ENCODE measurements around the gene ADRA1B.
"Not testable (repeated sequence)": the region's sequence is repeated elsewhere in the genome, so short reads cannot be mapped to it uniquely, and the experiment has no call there.

ADRA1B gene

DNA sequence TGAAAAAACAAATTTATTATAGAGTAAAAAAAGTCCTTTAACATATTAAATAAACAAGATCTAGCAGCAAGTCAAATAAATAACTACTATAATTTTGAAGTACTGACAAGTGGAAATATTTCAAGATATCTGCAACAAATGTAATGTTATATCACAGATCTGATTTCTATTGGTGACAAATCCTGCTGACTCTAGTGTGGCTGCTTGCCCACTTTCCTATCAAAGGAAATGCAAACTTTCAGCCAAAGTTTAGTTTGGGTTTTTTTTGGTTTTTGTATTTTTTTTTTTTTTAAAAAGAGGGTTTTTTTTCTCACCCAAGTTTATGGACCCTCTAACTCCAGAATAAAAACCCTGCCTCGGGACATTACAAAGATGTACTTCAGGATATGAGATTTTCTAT lies 12.9 kb downstream of the ADRA1B start:
- DNase-seq (ENCODE audit: low read depth), result no peak

DNA sequence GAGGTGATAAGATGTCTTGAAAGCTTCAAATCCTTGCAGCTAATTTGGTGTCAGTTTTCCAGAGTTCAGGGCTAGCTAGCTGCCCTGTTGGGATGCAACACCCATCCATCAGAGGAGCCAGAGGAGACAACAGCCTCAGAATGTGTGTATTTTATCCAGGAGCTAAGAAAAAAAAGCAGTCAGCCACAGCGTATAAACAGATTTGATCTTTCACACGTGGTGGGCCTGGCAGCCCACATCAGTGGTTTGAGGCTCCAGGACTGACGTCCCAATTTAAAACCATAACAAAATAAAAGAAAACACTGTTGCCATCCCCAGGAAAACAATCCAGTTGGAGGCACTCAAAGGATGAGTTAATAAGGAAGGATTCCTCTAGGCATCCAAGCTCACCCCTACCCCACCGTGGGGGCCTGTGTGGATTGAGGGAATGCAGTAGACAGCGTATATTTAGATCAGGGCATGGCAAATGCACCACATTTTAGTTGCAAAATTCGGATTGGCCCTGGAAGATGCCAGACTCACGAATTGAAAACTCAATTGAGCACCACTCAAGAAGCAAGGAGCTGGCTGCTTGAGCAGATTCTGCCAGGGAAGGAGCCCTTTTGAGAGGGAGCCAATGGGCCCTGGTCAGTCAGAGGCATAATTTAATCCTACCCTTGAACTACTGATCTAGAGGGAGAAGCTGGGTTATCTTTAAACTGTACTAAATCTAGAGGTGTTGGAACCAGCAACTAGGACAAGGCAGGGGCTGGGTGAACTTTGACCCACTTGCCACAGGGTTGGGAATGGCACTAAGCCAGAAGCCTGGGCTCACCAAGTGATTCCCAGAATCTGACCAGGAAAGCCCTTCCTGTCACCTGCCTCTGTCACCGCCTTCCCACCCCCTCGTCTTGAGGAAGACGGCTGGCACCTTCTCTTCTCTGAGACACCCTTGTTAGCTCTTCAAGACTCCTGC lies 17.5 kb downstream of the ADRA1B start:
- DNase-seq (ENCODE audit: low read depth), result no peak

DNA sequence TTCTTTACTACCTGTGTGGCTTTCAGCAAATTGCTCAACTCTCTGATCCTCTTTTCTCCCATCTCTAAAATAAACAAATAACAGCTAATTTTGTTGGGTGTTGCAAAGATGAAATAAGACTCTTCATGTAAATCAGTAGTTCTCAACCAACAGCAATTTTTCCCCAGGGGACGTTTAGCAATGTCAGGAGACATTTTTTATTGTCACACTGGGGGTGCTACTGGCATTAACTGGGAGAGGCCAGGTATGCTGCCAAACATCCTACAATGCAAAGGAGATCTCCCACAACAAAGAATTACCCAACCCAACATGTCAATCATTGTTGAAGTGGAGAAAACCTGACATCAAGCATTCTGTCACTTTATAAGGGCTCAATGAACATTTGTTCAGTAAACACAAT lies 19.7 kb downstream of the ADRA1B start:
- no peak for DNase-seq (ENCODE audit: low read depth)

DNA sequence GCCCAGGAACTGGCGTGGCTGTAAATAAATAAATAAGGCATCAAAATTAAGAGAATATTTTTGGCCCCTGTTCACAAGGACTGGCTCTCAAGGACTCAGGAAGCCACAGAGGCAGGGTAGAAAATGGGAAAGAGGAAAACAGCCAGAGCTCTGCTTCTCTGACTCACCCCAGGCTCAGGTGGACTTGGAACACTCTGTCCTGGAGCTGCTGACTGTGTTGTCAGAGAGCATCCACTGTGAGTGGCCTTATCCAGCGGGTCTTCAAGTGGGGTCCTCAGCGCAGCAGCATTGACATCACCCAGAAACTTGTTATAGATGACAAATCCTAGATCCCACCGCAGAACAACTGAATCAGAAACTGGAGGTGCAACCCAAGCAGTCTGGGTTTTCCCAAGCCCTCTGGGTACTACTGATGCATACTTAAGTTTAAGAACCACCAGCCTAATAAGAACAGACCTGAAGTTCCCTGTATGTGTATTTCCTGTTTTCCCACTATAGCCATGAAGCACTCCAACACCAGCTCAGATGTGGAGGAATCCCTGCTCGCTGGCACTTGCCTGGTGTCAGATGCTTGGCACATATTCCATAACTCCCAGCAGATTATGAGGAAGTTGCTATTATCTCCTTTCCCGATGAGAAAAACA lies 20.5 kb downstream of the ADRA1B start:
- DNase-seq (ENCODE audit: low read depth), result no peak

- no peak for DNase-seq (ENCODE audit: low read depth)
These were observed 21.3 kb downstream of the ADRA1B start for GRCh38 chr5:159937580-159937979.

DNA sequence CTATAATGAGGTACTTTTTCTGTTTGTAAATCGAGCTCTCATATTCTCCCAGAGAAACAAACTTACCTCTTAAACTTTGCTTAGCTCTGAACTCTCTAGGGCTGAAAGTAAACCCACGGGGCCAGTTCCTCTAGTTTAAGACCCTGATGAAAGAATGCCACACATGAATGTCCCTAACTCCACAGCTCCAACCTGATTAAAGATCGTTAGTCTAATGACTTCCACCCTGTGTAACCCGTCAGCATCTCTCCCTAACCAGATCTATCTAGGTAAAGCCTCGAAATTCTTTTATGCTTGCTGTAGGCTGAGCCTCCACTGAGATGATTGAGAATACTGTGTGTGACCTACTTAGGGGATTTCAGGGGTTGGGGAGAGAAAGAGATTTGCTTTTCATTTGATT lies 27.0 kb downstream of the ADRA1B start:
- DNase-seq (ENCODE audit: low read depth), result no peak

DNA sequence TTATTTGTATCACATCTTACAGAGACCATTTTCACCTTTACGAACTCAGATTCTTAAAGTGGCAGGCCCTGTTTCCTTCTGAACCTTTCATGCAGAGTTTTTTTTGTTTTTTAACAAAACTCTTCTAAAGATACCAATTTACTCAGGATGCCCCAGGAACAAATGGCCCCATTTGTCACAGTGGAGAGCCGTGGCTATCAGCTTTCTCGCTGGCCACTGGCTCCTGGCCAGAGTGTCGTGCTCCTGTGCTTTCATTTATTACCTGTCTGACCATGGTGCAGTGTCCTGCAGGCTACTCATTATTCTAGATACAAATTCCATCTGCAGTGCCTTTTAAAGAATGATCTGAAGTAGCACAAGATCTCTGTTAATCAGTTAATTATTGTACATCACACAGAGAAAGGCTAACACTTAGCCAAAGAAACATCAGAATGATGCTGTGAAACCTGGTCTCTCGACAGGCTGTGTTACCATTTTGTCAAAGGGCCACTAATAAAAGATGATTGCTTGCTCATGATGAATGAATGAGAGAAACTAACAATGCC lies 27.8 kb downstream of the ADRA1B start:
- DNase-seq (ENCODE audit: low read depth), result no peak

DNA sequence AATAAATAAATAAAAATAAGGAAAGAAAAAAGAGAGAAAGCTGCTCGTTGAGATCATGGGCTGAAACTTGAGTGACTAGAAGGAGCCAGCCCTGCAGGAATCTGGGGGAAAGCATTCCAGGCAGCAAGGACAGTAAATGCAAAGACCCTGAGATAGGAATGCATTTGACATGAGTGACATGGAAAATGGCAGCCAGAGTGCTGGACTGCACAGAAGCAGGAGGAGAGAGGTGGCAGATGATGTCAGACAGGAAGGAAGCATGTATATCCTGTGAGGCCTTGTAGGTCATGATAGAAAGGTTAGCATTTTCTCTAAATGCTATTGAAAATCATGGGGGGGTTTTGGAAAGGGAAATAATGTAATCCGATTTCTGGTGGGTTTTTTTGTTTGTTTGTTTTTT lies 29.1 kb downstream of the ADRA1B start:
- DNase-seq (ENCODE audit: low read depth), result no peak

GRCh38 chr5:159947708-159948358 lies 31.6 kb downstream of the ADRA1B start:
- no peak for DNase-seq (ENCODE audit: low read depth)

- DNase-seq (ENCODE audit: low read depth), result no peak
These were observed 35.1 kb downstream of the ADRA1B start for GRCh38 chr5:159951387-159951786.

GRCh38 chr5:159951834-159952233 lies 35.6 kb downstream of the ADRA1B start:
- DNase-seq (ENCODE audit: low read depth), result no peak

DNA sequence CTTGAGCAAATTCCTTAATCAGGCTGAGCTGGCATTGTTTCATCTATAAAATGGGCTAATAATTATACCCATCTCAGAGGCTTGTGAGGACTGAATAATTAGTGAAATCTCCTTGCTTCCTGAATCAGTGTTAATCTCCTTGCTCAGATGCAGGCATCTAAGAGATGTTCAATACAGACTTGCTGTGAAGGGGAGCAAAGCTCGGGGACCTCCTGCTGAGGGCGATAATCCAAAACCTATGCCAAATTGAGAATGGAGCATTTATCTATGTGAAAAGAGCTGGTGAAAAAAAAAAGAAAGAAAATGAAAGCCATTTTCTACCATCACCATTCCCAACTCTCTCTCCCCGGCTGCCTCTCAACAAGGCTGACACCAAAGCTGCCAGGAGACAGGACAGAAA lies 37.3 kb downstream of the ADRA1B start:
- DNase-seq (ENCODE audit: low read depth), result no peak

DNA sequence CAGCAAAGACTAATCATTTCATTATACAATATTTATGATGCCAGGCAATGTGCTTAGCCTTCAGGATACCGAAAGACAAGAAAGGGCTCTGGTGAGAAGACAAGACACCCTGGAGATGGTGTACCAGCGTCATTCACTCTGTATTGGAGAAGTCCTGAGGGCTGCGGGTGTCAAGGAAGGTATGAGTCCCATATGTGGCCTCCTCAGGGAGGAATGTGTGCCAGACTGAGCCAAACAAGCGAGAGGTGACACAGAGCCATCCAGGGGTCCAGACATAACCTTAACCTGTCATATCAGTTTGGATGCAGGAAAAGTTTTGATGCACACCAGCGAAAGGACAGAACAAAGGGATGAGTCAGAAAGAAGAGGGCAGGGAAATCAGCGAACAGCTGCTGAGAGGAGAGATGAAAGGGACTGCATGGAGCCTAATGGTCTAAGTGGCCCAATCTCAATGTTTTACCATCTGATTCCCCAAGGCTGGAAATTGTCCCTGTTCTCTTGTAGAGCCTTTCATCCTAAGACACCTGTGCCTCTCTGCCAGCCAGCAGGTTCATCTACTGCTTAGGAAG lies 38.9 kb downstream of the ADRA1B start:
- no peak for DNase-seq (ENCODE audit: low read depth)

DNA sequence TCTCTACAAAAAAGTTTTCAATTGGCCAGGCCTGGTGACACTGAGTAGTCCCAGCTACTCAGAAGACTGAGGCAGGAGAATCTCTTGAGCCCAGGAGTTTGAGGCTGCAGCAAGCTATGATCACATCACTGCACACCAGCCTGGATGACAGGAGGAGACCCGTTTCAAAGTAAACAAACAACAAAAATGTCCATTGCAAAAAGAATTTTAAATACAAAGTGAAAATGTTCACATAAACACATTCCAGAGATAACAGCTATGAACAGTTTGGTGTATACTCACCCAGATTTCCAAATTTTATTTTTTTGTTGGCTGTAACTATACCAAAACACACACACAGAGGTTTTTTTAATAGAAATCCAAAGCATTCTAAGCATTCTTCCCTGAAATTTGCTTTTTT lies 39.8 kb downstream of the ADRA1B start:
- no peak for DNase-seq (ENCODE audit: low read depth)

DNA sequence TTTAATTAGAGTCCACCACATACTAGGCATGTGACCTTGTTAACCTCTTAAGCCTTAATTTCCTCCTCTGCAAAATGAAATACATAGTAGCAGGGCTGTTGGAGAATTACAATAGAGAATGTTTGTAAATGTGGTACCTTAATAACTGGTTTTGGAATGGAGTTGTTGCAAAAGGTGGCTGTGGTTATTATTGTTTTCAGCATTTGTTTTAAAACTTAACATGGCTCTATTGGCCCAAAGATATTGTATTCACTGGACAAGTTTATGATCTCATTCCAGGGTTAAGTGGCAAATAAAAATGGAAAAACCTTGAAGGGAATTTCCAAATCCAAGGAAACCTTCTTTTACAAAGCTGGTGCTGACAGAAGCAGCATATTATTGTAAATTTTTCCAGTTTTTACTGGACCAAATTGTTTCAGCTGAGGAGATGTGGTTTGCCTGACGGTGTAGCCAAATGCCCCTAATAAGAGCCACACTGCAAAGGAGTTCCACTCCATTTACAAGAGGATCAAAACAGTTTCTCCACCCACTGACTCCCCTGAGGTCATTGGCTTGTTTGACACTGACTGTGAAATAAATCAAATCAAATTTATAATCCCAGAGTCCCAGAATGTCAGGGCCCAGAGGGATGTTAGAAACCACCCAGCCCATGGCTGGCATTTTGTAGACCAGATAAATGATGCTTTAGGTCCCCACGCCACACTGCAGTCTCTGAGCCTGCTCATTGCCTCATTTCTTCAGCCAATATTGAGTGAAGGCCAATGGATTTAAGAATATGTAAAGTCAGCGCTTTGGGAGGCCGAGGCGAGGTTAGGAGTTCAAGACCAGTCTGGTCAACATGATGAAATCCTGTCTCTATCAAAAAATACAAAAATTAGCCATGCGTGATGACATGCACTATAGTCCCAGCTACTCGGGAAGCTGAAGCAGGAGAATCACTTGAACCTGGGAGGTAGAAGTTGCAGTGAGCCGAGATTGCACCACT lies 45.2 kb downstream of the ADRA1B start:
- DNase-seq (ENCODE audit: low read depth), result no peak

DNA sequence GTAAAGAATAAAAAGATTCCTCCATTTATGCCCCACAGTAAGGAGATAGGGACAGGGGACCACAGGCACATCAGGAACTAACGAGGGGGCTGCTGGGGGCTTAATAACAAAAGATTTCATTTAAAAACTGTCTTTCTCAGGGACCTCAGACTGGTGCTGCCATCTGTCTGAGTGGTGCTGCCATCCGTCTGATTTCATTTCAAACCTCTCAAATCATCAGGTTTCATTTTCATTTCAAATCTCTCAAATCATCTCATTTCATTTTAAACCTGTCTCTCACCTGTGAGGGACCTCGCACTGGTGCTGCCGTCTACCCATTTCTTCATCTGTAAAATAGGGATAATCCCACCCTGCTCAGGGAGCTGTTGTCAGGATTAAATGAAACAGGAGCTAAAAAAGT lies 45.9 kb downstream of the ADRA1B start:
- no peak for DNase-seq (ENCODE audit: low read depth)

- DNase-seq (ENCODE audit: low read depth), result no peak
These were observed 47.7 kb downstream of the ADRA1B start for GRCh38 chr5:159963935-159964334.

- no peak for DNase-seq (ENCODE audit: low read depth)
These were observed 49.0 kb downstream of the ADRA1B start for GRCh38 chr5:159965031-159965837.

DNA sequence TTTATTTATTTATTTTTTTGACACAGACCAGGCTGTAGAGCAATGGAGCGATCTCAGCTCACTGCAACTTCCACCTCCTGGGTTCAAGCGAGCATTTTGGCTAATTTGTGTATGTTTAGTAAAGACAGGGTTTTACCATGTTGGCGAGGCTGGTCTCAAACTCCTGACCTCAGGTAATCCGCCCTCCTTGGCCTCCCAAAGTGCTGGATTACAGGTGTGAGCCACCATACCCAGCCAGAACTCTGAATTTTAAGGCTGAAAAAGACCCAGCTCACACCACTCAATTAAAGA lies 49.5 kb downstream of the ADRA1B start:
- DNase-seq (ENCODE audit: low read depth), result not testable (repeated sequence)

DNA sequence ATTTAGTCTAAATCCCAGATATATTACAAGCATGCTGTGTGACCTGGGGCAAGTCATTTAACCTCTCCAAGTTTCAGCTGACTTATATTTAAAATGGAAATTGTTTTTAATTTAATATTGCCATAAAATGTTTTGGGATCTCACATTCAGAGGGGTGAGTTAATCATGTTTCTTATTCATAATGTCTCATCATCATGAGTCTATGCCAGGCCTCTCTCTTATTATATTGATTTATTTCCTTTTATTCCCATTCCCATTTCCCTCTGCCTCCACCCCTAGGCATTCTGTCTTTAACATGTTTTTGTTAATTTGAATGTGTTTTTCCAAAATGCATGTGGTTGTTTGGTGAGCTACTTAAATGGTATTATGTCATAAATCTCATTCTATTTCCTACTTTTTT lies 53.7 kb downstream of the ADRA1B start:
- DNase-seq (ENCODE audit: low read depth), result no peak

DNA sequence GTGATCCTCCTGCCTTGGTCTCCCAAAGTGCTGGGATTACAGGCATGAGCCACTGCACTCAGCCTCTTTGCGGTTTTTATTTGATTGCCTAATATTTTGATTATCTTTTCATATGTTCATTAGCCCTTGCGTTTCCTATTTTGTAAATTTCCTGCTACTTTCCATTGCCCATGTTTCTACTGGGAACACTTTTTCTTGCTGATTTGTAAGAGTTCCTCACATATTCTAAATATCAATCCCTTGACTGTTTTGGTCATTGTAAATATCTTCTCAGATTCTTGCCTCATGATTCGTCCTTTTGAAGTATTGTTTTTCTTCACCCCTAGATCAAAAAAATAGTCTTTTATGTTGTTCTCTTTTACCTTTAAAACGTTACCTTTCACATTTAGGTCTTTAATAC lies 54.8 kb downstream of the ADRA1B start:
- DNase-seq (ENCODE audit: low read depth), result no peak

Measured in T-helper 22 cell (primary cell).